GM12801 (cell line): ENCODE data around the gene CCSER1.

Experiments
- CTCF ChIP-seq: IDR thresholded peaks from one replicate; pipeline ENCODE4 v1.5.1; 2011; ENCODE audit warnings: control low read depth; ENCODE audit not compliant: insufficient read length; ENCODE audit errors: extremely low read depth

CCSER1 gene

GRCh38 chr4:90515191-90515590, 388.0 kb downstream of the CCSER1 start:
- no peak for TF ChIP-seq CTCF

GRCh38 chr4:90528551-90528950, 401.4 kb downstream of the CCSER1 start:
- no peak for TF ChIP-seq CTCF

GRCh38 chr4:90536408-90536807, 409.2 kb downstream of the CCSER1 start:
- TF ChIP-seq CTCF: no peak

- no peak for TF ChIP-seq CTCF
Measured at GRCh38 chr4:90537491-90537890, 410.3 kb downstream of the CCSER1 start.

GRCh38 chr4:90540536-90540935, 413.3 kb downstream of the CCSER1 start:
- TF ChIP-seq CTCF: no peak

GRCh38 chr4:90542216-90542615, 415.0 kb downstream of the CCSER1 start:
- TF ChIP-seq CTCF: no peak

- TF ChIP-seq CTCF: no peak
Measured at GRCh38 chr4:90543419-90544170, 416.4 kb downstream of the CCSER1 start.

- no peak for TF ChIP-seq CTCF
Measured at GRCh38 chr4:90544532-90545045, 417.4 kb downstream of the CCSER1 start.
